Activated CD8-positive, alpha-beta T cell treated with anti-CD3 and anti-CD28 coated beads, Interleukin-2, amount 10 ng/mL, durations not matched to agents 7 days and 5 days (primary cell): ENCODE data around the gene CCDC63. TPM values are rescaled to one million over a fixed set of nuclear protein-coding genes. Genes with fewer than 3 reads are reported as not detected.

Experiments
- ATAC-seq: fragments of 150-1000 bp; cut with Tn5 transposase; one replicate; pipeline ENCODE4 v1.10.0; 2021; ENCODE audit warnings: moderate library complexity
- CTCF ChIA-PET: fragments of 350-600 bp; sonication (Branson Sonifier 250); formaldehyde crosslinking; loops from one replicate; lab custom pipeline; 2021; ENCODE audit warnings: antibody characterized with exemption; lab: Charles Lee
- POLR2A ChIA-PET: fragments of 350-600 bp; sonication (Branson Sonifier 250); formaldehyde crosslinking; loops from one replicate; lab custom pipeline; 2021; ENCODE audit warnings: antibody characterized with exemption; lab: Charles Lee
- DNase-seq: peaks from one replicate; pipeline ENCODE4 v3.0.0-alpha.2; 2020
- H3K27ac Mint-ChIP-seq: one replicate; pipeline ENCODE4 v1.8.0; 2021; ENCODE audit warnings: mild to moderate bottlenecking, mixed read lengths
- H3K27me3 Mint-ChIP-seq: one replicate; pipeline ENCODE4 v1.8.0; 2021; ENCODE audit warnings: low read depth, mixed read lengths
- H3K36me3 Mint-ChIP-seq: one replicate; pipeline ENCODE4 v1.8.0; 2021; ENCODE audit warnings: low read depth, mixed read lengths
- H3K4me1 Mint-ChIP-seq: one replicate; pipeline ENCODE4 v1.8.0; 2021; ENCODE audit warnings: low read depth, mixed read lengths
- H3K4me3 Mint-ChIP-seq: one replicate; pipeline ENCODE4 v1.8.0; 2021; ENCODE audit warnings: mild to moderate bottlenecking, mixed read lengths
- H3K9me3 Mint-ChIP-seq: one replicate; pipeline ENCODE4 v1.8.0; 2022; ENCODE audit warnings: mixed read lengths; ENCODE audit not compliant: insufficient read depth
- total RNA-seq, 2 experiments: library from RNA; stranded (reverse); gene quantifications; one replicate each; pipeline ENCODE4 v1.2.3, GENCODE V29; 2021

Gene CCDC63
- total RNA-seq, 2 experiments from 2014 or later: not detected

- H3K36me3 Mint-ChIP-seq: no peaks in the 10 kb centered on the region
These were observed 41.6 kb downstream of the CCDC63 start for GRCh38 chr12:110888256-110888991.

GRCh38 chr12:110889361-110889760 is 42.6 kb downstream of the CCDC63 start:
- ChIA-PET POLR2A (no interaction called here), CTCF (no interaction called here)
- H3K4me1 Mint-ChIP-seq: peaks cover 7% of the 10 kb centered on the region
- no peaks in the 10 kb centered on the region for H3K36me3 Mint-ChIP-seq
- H3K27ac Mint-ChIP-seq: no peak overlapping the region
- no peaks in the 10 kb centered on the region for H3K9me3 Mint-ChIP-seq
- peaks cover 9% of the 10 kb centered on the region for H3K27me3 Mint-ChIP-seq
- no peak overlapping the region for H3K4me3 Mint-ChIP-seq
- no peak for ATAC-seq
- DNase-seq: no peak

More at GRCh38 chr12:110888256-110888991, 41.6 kb downstream of the CCDC63 start:
- Mint-ChIP-seq H3K9me3 (no peaks in the 10 kb centered on the region), H3K27ac (no peak overlapping the region), H3K4me1 (peaks cover 7% of the 10 kb centered on the region), H3K27me3 (peaks cover 7% of the 10 kb centered on the region), H3K4me3 (peak overlapping the region; percentile 90)
- ChIA-PET POLR2A (interaction anchor here (1.1 kb wide), 1 partner anchor 439 kb away, joined by 3 read pairs; the partner anchor contains the start of gene ARPC3), CTCF (interaction anchor here (0.9 to 1.8 kb wide), 21 partner anchors 8 to 539 kb away, joined by 3 to 11 read pairs (median 6); partner anchors contain the start of genes ARPC3 and MYL2)
- no peak for DNase-seq
- ATAC-seq: no peak

GRCh38 chr12:110893956-110894355 is 47.2 kb downstream of the CCDC63 start:
- POLR2A ChIA-PET: no interaction called here
- no peaks in the 10 kb centered on the region for H3K36me3 Mint-ChIP-seq
- ATAC-seq (no peak), DNase-seq (no peak)
- no peak overlapping the region for H3K27ac Mint-ChIP-seq
- no peaks in the 10 kb centered on the region for H3K9me3 Mint-ChIP-seq
- no peak overlapping the region for H3K4me3 Mint-ChIP-seq
- peaks cover 4% of the 10 kb centered on the region for H3K4me1 Mint-ChIP-seq
- CTCF ChIA-PET: interaction anchor here (0.6 to 1.2 kb wide), 6 partner anchors 8 to 382 kb away, joined by 3 to 5 read pairs (median 3); partner anchors contain the start of gene CCDC63
- H3K27me3 Mint-ChIP-seq: peaks cover 10% of the 10 kb centered on the region

GRCh38 chr12:110896559-110896958 is 49.8 kb downstream of the CCDC63 start:
- no peak overlapping the region for H3K4me3 Mint-ChIP-seq
- H3K36me3 Mint-ChIP-seq: no peaks in the 10 kb centered on the region
- DNase-seq: no peak
- H3K4me1 Mint-ChIP-seq: peaks cover 4% of the 10 kb centered on the region
- no peaks in the 10 kb centered on the region for H3K9me3 Mint-ChIP-seq
- ChIA-PET POLR2A (no interaction called here), CTCF (interaction anchor here (1.2 to 1.4 kb wide), 4 partner anchors 9 to 465 kb away, joined by 4 to 7 read pairs (median 5); no protein-coding TSS in a partner anchor)
- no peak for ATAC-seq
- H3K27ac Mint-ChIP-seq: no peak overlapping the region
- H3K27me3 Mint-ChIP-seq: peaks cover 5% of the 10 kb centered on the region

GRCh38 chr12:110901401-110901800 is 54.6 kb downstream of the CCDC63 start:
- no peaks in the 10 kb centered on the region for H3K36me3 Mint-ChIP-seq
- ChIA-PET POLR2A (no interaction called here), CTCF (no interaction called here)
- H3K27me3 Mint-ChIP-seq: peaks cover 3% of the 10 kb centered on the region
- no peak overlapping the region for H3K27ac Mint-ChIP-seq
- no peak overlapping the region for H3K4me3 Mint-ChIP-seq
- H3K4me1 Mint-ChIP-seq: peaks cover 2% of the 10 kb centered on the region
- H3K9me3 Mint-ChIP-seq: no peaks in the 10 kb centered on the region
- ATAC-seq (no peak), DNase-seq (no peak)

GRCh38 chr12:110903511-110903910 is 56.7 kb downstream of the CCDC63 start:
- DNase-seq (no peak), ATAC-seq (no peak)
- Mint-ChIP-seq H3K9me3 (no peaks in the 10 kb centered on the region), H3K36me3 (no peaks in the 10 kb centered on the region), H3K27me3 (peaks cover 3% of the 10 kb centered on the region), H3K27ac (no peak overlapping the region), H3K4me1 (peaks cover 2% of the 10 kb centered on the region), H3K4me3 (no peak overlapping the region)
- ChIA-PET CTCF (interaction anchor here (1.1 kb wide), 1 partner anchor 9 kb away, joined by 4 read pairs; no protein-coding TSS in a partner anchor), POLR2A (no interaction called here)

GRCh38 chr12:110906083-110906482 is 59.3 kb downstream of the CCDC63 start:
- ChIA-PET CTCF (interaction anchor here (1.1 kb wide), 2 partner anchors 10 kb away, joined by 3 to 4 read pairs; no protein-coding TSS in a partner anchor), POLR2A (no interaction called here)
- Mint-ChIP-seq H3K9me3 (no peaks in the 10 kb centered on the region), H3K4me1 (peaks cover 2% of the 10 kb centered on the region), H3K4me3 (no peak overlapping the region), H3K36me3 (no peaks in the 10 kb centered on the region), H3K27ac (no peak overlapping the region), H3K27me3 (peaks cover 3% of the 10 kb centered on the region)
- ATAC-seq: no peak
- peak; percentile 21 for DNase-seq

- H3K27ac Mint-ChIP-seq: no peak overlapping the region
These were observed 59.7 kb downstream of the CCDC63 start for GRCh38 chr12:110906516-110906915.

GRCh38 chr12:110906985-110907384 is 60.2 kb downstream of the CCDC63 start:
- Mint-ChIP-seq H3K36me3 (no peaks in the 10 kb centered on the region), H3K27me3 (peaks cover 3% of the 10 kb centered on the region), H3K4me1 (peaks cover 2% of the 10 kb centered on the region), H3K27ac (no peak overlapping the region), H3K4me3 (no peak overlapping the region), H3K9me3 (no peaks in the 10 kb centered on the region)
- DNase-seq (no peak), ATAC-seq (no peak)
- ChIA-PET POLR2A (no interaction called here), CTCF (interaction anchor here (1.1 kb wide), 2 partner anchors 9 to 11 kb away, joined by 3 to 4 read pairs; no protein-coding TSS in a partner anchor)

More at GRCh38 chr12:110906516-110906915, 59.7 kb downstream of the CCDC63 start:
- Mint-ChIP-seq H3K9me3 (no peaks in the 10 kb centered on the region), H3K4me1 (peaks cover 2% of the 10 kb centered on the region), H3K4me3 (no peak overlapping the region), H3K36me3 (no peaks in the 10 kb centered on the region), H3K27me3 (peaks cover 3% of the 10 kb centered on the region)
- DNase-seq (no peak), ATAC-seq (no peak)
- ChIA-PET CTCF (interaction anchor here (1.1 kb wide), 2 partner anchors 10 kb away, joined by 3 to 4 read pairs; no protein-coding TSS in a partner anchor), POLR2A (no interaction called here)

GRCh38 chr12:110907583-110907982 is 60.8 kb downstream of the CCDC63 start:
- H3K9me3 Mint-ChIP-seq: no peaks in the 10 kb centered on the region
- ATAC-seq (no peak), DNase-seq (no peak)
- peaks cover 2% of the 10 kb centered on the region for H3K4me1 Mint-ChIP-seq
- H3K27me3 Mint-ChIP-seq: no peaks in the 10 kb centered on the region
- H3K36me3 Mint-ChIP-seq: no peaks in the 10 kb centered on the region
- no peak overlapping the region for H3K4me3 Mint-ChIP-seq
- POLR2A ChIA-PET: no interaction called here
- CTCF ChIA-PET: no interaction called here
- H3K27ac Mint-ChIP-seq: no peak overlapping the region

- H3K27me3 Mint-ChIP-seq: no peaks in the 10 kb centered on the region
- ChIA-PET CTCF (no interaction called here), POLR2A (no interaction called here)
- H3K4me3 Mint-ChIP-seq: no peak overlapping the region
- no peak overlapping the region for H3K27ac Mint-ChIP-seq
- H3K4me1 Mint-ChIP-seq: peaks cover 2% of the 10 kb centered on the region
- DNase-seq (no peak), ATAC-seq (no peak)
- no peaks in the 10 kb centered on the region for H3K9me3 Mint-ChIP-seq
- no peaks in the 10 kb centered on the region for H3K36me3 Mint-ChIP-seq
These were observed 61.8 kb downstream of the CCDC63 start for GRCh38 chr12:110908377-110909152.
